Thoracic aorta (tissue), 2 donors: ENCODE results near the gene PRKN. TPM values are rescaled to one million over a fixed set of nuclear protein-coding genes. Genes with fewer than 3 reads are reported as not detected.

Experiments used
- ATAC-seq: fragments of 150-250 bp; one replicate; pipeline ENCODE4 v1.8.0; 2017; ENCODE audit warnings: low read depth; ENCODE audit not compliant: insufficient number of reproducible peaks, low FRiP score
- DNase-seq: peaks from one replicate; pipeline ENCODE4 v3.0.0-alpha.2; 2020; ENCODE audit warnings: low spot score
- H3K27ac ChIP-seq, 2 donors: fragments of 200-600 bp; sonication (generic); 1 replicate in 1 of 2; 2 replicates in 1 of 2; pipeline ENCODE4 v1.5.1; 2016; ENCODE audit warnings: mild to moderate bottlenecking in 2 of 2, moderate library complexity in 2 of 2
- H3K27me3 ChIP-seq: fragments of 200-600 bp; sonication (generic); replicated peaks from 2 replicates; pipeline ENCODE4 v1.6.0; 2016; ENCODE audit warnings: mild to moderate bottlenecking; ENCODE audit not compliant: insufficient read depth
- H3K36me3 ChIP-seq: fragments of 200-600 bp; sonication (generic); one replicate; pipeline ENCODE4 v1.5.1; 2016
- H3K4me1 ChIP-seq, 2 donors: fragments of 200-600 bp; sonication (generic); 1 replicate in 1 of 2; 2 replicates in 1 of 2; pipeline versions ENCODE4 v1.5.1 to v1.6.0; 2016; ENCODE audit warnings: low read depth in 2 of 2, mild to moderate bottlenecking in 1 of 2; ENCODE audit not compliant: control insufficient read depth in 1 of 2
- H3K4me3 ChIP-seq: fragments of 200-600 bp; sonication (generic); 2 replicates; pipeline ENCODE4 v1.5.1; 2016; ENCODE audit warnings: mild to moderate bottlenecking
- H3K9me3 ChIP-seq: fragments of 200-600 bp; sonication (generic); 2 replicates; pipeline ENCODE4 v1.5.1; 2016
- total RNA-seq, 2 donors: library from RNA; depleted of rRNA; stranded (reverse); fragments of >200 nt; gene quantifications; one replicate each; pipeline versions ENCODE4 v1.1.0 to v1.2.3, GENCODE V29; 2016
- TF ChIP-seq, protein P1 (sequence below): fragments of 200-600 bp; sonication (generic); IDR thresholded peaks from one replicate; pipeline ENCODE4 v1.5.1; 2019; ENCODE audit warnings: antibody characterized with exemption

PRKN gene
- total RNA-seq, 2 donors from 2014 or later = 10.4 to 23.8 TPM

DNA sequence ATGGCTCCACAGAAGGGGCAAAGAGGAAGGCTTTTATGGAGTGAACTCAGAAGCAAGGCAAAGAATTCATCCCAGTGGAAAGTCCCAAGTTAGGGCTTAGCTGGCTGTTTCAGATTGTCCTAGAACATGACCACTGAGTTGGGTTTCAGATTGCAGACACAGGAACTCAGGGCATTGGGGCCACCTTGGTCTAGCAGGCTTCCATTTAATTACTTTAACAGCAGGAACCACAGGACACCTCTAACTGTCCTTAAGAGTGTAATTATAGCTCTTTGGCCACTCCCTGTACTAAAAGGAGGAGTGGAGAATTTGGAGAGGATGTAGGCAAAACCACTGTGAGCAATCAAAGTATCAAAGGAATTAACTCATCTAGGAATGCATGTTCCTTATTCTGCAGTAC, 1303.1 kb downstream of the PRKN start:
- peaks cover 0 to 16% of the 10 kb centered on the region in 2 donors for H3K4me1 ChIP-seq
- DNase-seq = no peak
- no peak overlapping the region for H3K27ac ChIP-seq
- ATAC-seq = no peak
- H3K9me3 ChIP-seq = no peaks in the 10 kb centered on the region
- TF ChIP-seq, protein P1, sequence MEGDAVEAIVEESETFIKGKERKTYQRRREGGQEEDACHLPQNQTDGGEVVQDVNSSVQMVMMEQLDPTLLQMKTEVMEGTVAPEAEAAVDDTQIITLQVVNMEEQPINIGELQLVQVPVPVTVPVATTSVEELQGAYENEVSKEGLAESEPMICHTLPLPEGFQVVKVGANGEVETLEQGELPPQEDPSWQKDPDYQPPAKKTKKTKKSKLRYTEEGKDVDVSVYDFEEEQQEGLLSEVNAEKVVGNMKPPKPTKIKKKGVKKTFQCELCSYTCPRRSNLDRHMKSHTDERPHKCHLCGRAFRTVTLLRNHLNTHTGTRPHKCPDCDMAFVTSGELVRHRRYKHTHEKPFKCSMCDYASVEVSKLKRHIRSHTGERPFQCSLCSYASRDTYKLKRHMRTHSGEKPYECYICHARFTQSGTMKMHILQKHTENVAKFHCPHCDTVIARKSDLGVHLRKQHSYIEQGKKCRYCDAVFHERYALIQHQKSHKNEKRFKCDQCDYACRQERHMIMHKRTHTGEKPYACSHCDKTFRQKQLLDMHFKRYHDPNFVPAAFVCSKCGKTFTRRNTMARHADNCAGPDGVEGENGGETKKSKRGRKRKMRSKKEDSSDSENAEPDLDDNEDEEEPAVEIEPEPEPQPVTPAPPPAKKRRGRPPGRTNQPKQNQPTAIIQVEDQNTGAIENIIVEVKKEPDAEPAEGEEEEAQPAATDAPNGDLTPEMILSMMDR = no peak
- H3K27me3 ChIP-seq = no peaks in the 10 kb centered on the region
- H3K4me3 ChIP-seq = no peak overlapping the region
- H3K36me3 ChIP-seq = no peaks in the 10 kb centered on the region

DNA sequence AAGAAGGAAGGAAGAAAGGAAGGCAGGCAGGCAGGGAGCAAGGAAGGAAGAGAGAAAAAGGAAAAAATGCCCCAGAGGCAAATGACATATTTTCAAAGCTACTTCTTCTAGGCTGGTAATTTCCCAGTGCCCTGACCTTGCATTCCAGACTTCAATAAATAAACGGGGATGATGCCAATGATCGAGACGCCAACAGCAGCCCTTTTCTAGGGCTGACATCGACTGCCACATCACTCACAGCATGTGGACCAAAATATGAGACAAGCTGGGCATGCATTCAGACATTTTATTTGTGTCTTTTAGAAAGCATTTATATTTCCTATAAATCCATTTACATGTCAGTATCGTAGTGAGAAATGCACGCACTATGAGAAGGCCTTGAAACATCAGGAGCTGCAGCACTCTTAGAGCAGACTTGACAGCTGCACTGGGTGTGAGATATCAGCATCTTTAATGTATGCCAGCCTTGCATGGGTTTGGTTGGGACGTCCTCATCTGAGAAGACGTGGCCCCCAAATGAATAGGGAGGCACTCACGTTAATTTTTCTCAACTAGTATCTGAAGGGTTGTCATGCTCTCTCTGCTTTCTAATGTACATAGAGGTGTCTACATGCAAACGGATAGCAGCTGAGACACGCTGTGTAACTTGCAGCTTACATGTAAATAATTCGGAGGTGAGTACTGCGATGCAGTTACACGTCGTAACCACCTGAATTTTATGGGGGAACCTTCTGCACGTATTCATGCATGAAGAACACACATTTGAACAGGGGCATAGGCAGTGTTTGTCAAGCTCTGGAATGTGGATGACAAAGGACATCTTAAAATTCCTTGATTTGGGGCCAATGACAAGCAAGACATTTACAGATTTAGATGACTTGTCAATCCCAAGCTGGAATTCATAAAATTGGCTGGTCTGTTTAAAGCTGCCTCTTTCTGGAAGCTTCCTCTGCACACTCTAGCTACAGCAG, 1304.6 kb downstream of the PRKN start:
- no peak overlapping the region for H3K4me3 ChIP-seq
- no peaks in the 10 kb centered on the region for H3K9me3 ChIP-seq
- TF ChIP-seq, protein P1 = no peak
- no peaks in the 10 kb centered on the region for H3K27me3 ChIP-seq
- no peaks in the 10 kb centered on the region for H3K36me3 ChIP-seq
- DNase-seq (no peak), ATAC-seq (no peak)
- no peak overlapping the region for H3K27ac ChIP-seq
- H3K4me1 ChIP-seq = peaks cover 0 to 16% of the 10 kb centered on the region in 2 donors

DNA sequence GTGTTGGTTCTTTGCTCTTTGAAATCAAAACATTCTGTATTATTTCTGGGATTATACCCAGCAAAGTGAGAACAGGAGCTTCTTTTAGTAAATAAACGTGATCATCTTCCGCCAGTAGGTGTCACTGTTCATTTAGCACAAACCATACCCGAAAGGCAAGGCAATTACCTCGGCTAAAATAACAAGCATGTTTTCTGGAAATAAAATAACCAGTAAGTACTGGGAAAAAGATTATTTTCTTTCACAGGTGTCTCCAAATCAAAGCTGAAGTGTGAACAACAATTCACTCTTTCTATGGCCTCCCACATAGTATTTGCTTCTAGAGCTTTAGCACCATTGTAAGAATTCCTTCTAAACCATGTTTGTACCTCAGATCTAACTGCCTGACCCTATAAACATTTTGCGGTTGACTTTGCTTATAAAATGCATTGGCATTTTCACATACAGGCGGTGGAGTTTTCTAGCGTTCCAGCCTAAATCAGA, 1309.1 kb downstream of the PRKN start:
- ATAC-seq = no peak

DNA sequence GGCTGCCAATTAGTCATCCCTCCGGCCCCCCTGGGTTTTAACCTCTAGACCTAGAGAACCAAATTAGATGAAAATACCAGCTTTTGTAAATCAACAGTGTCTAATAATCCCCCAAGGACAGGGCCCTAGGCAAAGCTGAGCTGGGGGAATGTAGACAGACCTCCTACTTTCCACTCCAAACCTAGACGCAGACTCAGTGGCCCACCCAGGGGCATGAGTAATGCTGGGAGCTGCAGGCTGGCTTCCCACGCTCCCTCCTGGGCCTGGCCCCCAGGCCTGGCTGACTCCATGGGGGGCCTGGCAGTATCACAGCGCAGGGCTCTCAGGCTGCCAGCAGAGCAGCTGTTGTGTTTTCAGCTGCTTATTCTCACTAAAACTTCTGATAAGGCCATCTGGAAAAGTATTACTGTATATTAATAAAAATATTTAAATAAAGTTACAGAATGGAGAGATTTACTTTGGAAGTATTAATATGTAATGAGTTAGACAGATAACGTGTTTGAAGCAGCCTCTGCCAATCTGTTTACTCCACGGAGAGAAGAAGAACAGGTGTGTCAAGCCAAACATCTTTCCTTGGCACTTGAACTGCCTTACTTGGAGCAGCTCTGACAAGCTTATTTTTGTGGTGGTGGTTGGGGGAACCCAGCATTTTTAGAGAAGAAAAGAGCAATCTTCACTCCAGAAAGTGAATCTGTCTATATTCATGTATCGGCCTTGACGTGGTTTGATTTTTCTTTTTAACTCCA, 1309.7 kb downstream of the PRKN start:
- no peak for ATAC-seq
- DNase-seq = no peak
- H3K4me1 ChIP-seq = peaks cover 0 to 12% of the 10 kb centered on the region in 2 donors
- H3K36me3 ChIP-seq = no peaks in the 10 kb centered on the region
- no peak overlapping the region for H3K4me3 ChIP-seq
- H3K27ac ChIP-seq = no peak overlapping the region
- TF ChIP-seq, protein P1 = no peak
- H3K27me3 ChIP-seq = no peaks in the 10 kb centered on the region
- H3K9me3 ChIP-seq = no peaks in the 10 kb centered on the region

More for the DNA sequence above, 1309.1 kb downstream of the PRKN start:
- no peaks in the 10 kb centered on the region for H3K27me3 ChIP-seq
- peak; percentile 25 for DNase-seq
- TF ChIP-seq, protein P1 = peak; percentile 68
- H3K27ac ChIP-seq = no peak overlapping the region
- no peaks in the 10 kb centered on the region for H3K9me3 ChIP-seq
- H3K4me1 ChIP-seq = peaks cover 0 to 16% of the 10 kb centered on the region in 2 donors
- H3K4me3 ChIP-seq = no peak overlapping the region
- H3K36me3 ChIP-seq = no peaks in the 10 kb centered on the region
